ENCODE data around the gene PPP2R2D.
A peak's percentile ranks its signal among the peaks of the same experiment; 100 is the strongest.

Gene PPP2R2D
- total RNA-seq, result 48.9 to 82.2 reads per million in 2 experiments

DNA sequence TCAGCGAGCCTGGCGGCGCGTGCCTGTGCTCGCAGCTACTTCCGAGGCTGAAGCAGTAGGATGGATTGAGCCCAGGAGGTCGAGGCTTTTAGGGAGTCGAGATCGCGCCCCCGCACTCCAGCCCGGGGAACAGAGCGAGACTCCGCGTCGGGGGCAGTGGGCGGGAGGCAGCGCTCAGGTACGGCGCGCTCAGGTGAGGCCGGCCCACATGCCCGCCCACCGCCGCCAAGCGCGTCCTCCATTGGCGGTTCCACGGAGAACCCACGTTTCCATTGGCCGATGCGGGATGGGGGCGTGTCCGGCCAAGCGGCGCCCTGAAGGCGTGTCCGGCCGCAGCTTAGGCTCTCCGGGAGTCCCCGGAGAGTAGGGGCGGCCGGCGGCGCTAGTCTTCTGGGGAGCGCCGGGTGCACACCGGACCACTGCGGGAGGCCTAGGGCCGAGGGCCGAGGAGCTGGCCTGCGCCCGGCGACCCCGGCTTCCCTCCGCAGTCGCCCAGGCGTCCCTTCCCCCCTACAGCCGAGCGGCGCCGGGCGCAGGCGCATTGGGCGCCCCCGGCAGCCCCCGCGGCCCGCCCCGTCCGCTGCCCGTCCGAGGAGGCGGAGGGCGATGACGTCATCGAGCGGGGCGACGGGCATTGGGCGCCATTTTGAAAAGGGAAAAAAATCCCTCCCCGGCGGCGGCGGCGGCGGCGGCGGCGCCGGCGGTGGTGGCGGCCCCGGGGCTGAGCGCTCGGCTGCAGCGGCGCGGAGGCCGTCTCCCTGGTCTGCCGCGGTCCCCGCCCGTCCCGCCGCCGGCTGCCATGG lies at the start of gene PPP2R2D:
Gene PPP2R2D, plus strand, starts transcription at position 659 of the 803 bp plus-strand sequence. Its CDS starts 141 bp downstream, at position 800.
- peak; percentile 94 for DNase-seq (ENCODE audit: low read depth)

GRCh38 chr10:131851346-131851745 lies 49.5 kb upstream of the PPP2R2D start:
- no peak for DNase-seq (ENCODE audit: low read depth)

DNA sequence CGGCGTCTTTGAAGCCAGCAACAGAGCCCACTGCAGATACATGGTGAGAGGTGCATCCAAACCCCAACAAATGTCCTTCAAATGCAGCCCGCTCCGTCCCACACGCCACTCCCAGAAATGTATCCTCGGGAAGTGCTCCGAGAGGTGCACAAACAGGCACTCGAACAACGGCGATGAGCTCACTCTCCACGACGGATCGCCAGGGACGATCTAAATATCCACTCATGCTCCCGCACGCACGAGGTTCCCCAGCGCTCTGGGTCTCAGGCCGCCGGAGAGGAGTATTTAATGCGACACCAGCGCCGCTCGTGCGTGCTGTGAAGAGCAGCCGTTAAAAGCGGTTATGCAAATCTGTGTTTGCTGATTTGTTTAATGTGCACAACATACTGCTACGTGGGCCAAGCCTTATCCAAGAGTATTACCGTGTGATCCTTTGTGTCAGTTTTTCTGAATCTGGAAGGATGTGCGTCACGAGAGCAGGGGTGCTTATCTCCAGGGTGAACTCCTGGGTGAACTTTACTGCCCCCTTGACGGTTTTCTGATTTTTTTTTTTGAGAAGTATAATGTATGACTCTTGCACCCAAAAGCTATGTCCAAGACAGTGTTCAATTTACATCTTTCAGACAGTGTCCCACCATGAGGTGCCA lies 48.5 kb upstream of the PPP2R2D start:
- no peak for DNase-seq (ENCODE audit: low read depth)

GRCh38 chr10:131852823-131853609 lies 47.8 kb upstream of the PPP2R2D start:
- no peak for DNase-seq (ENCODE audit: low read depth)

GRCh38 chr10:131853610-131853964 lies 47.2 kb upstream of the PPP2R2D start:
- no peak for DNase-seq (ENCODE audit: low read depth)

DNA sequence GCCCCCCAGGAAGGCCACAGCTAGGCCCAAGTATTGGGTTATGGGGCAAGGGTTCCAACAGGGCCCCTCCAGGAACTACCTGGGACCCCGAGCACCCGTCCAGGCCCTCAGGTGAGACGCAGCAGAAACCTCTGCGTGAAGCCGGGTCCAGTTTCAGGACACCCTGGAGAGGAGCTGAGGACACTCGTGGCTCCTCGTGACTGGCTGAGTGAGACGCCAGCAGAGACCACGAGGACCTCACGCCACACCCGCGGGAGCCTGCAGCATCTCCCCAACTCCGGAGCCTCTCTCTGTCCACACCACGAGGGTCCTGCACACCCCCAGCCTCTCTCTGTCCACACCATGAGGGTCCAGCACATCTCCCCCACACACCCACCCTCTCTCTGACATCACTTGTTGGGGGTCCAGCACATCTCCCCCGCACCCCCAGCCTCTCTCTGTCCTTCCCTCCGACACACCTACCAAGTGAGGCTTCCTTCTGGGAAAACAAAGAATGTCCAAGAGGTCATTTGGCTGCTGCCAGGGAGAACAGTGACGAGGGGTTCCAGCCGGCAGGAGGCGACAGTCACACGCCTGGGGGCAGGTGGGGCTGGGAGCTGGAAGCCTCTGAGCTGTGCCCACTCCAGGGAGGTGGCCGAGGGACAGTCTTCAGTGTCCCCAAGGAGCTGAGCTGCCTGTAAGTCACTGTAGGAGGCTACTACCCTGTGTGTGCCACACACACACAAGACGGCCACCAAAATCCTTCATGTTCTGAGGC lies 46.1 kb upstream of the PPP2R2D start:
- no peak for DNase-seq (ENCODE audit: low read depth)

GRCh38 chr10:131855461-131856401 lies 45.1 kb upstream of the PPP2R2D start:
- no peak for DNase-seq (ENCODE audit: low read depth)

- no peak for DNase-seq (ENCODE audit: low read depth)
Measured at GRCh38 chr10:131856441-131857094, 44.2 kb upstream of the PPP2R2D start.

- DNase-seq (ENCODE audit: low read depth), result no peak
Measured at GRCh38 chr10:131857156-131858117, 43.4 kb upstream of the PPP2R2D start.

DNA sequence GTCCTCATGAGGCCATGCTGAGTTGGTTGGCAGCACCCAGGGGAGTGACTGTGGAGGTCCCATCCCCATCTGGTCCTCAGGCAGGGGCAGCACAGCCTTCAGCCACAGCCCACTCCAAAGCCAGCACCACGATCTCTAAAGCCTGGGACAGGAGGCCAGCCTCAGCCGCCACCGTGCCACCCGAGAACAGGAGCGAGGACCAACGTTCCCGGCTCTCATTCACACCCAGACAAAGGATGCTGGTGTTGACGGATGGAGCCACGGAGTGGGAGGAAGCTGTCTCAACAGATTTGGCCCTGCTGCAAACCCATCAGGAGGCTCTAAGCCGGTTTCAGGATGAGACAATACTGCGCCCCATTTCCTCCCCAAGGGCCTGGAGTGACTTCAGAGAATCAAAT lies 42.7 kb upstream of the PPP2R2D start:
- DNase-seq (ENCODE audit: low read depth), result no peak

DNA sequence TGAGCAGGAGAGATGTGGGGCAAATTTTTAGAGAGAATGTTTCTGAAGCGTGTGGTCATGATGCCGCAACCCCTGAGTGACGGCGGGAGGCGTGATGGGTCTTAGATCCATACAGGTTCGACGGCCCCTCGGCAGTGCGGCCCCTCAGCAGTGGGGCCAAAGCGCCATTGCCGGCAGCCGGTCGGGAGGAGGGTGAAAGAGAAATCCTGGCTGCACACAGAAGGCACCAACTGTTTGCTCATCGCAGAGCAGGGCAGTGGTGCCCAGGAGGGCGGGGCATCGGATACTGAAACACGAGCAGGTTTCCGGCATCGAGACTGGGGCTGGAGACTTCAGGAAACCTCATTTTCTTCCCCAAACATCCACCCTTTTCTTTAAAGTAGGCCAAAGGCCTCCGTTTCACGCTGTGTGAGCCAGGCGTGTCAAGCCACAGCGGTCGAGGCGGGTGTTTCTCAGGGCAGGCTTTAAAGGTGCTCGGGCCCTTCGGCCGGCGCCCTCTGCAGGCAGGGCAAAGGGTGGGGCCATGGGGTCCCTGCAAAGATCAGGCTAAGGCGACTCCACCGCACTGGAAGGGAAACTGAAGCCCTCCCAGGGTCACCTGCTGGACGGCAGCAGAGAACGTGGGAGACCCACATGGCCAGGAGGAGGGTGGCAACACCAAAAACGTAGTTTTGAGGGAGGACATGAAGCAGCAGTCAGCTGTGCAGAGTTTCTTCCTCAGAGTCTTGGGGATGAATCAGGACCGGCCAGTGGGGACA lies 42.0 kb upstream of the PPP2R2D start:
- no peak for DNase-seq (ENCODE audit: low read depth)

DNA sequence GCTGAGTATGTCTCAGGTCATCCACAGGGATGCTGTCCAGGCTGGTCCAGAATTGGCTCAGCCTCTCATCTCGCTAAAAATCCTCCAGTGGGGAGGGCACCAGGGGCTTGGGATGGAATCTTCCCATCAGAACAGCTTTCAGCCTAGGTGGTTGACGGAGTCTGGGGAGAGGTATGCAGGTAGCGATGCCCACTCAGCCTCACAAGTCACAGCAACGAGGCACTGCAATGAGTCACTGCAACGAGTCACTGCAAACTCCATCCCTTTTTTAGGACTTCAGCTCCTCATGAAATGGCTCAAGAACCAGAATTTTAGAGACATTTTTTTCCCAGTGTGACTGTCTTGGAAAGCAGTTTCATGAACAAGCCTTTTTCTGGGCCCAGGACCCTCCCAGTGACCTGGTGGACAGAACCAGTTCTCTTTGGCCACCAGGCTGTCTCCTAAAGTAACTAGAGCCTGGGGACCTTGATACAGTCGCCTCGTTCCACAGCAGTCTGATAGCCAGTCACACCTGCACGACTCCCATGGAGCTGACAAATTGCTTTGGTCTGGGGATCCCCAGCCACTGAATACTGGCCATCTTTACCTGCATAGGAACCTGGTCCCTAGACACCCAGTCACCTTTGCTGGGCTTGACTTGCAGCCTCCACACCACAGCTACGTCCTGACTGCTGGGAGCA lies 41.3 kb upstream of the PPP2R2D start:
- DNase-seq (ENCODE audit: low read depth), result no peak

DNA sequence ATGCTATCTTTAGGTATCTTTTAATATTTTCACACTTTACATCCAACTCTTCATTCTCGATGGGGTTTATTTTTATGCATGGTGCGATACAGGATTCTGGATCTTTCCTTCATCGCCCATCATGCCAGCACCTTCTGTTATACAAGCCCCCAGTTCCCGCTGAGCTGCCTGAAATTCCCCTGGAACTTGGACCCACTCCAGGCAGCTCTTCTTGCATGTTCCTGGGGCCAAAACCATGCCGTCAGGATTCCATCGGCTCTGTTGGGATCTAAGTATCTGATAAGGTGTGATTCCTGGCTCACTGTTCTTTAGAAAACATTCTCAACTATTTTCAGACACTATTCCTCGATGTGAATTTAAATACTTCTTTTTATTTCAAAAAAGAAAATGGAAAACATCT lies 40.5 kb upstream of the PPP2R2D start:
- no peak for DNase-seq (ENCODE audit: low read depth)

DNA sequence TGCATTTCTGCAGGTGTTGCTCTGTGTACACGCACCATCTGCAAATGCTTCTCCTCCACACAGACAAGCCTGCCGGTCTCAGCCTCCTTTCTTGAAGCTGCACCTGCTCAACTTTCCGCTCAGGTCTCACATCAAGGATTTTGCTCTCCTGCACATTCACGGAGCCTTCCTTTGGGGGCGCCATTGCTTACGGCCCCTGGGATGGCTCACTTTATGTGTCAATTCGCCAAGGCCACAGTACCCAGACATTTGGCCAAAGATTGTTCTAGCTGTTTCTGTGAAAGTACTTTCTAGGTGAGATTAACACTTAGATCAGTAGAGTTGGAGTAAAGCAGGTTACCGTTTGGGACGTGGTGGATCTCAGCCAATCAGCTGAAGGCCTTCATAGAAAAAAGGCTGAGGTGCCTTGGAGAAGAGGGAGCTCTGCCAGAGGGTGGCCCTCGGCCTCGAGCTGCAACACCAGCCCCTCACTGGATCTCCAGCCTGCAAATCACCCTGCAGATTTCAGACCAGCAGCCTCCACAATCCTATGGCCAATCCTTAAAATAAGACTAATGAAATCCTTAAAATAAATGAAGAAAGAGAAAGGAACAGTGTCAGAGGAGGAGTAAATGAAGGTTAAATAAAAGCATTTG lies 39.9 kb upstream of the PPP2R2D start:
- no peak for DNase-seq (ENCODE audit: low read depth)

GRCh38 chr10:131862548-131862947 lies 38.3 kb upstream of the PPP2R2D start:
- no peak for DNase-seq (ENCODE audit: low read depth)

DNA sequence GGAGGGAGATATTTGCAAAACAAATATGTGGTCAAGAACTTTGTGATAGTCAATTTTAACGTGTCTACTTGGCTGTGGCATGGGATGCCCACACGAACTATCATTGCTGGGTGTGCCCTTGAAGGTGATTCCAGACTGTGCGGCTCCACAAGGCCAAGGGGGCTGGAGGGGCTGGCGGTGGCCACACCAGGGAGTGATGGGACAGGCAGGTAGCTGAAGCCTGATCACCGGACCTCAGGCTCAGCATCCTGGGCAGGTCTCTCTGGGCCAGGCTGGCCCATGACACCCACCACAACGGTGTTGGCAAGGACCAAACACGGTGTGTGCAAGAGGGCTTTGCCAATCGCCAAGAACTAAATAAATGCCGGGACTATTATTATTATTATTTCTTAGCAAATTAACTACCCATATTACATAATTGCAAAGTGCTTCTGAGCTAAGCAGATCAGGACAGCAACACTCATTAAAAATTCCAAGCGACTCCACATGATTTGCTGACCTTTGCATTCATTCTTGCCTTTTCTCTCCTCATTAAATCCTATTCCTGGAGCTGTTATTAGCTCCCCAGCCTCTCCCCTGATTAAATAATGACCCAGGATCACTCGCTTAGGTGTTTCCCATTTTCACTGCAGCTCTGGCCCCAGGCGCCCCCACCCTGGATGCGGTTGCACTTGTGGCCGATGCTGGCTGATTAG lies 35.4 kb upstream of the PPP2R2D start:
- no peak for DNase-seq (ENCODE audit: low read depth)

GRCh38 chr10:131866673-131867072 lies 34.1 kb upstream of the PPP2R2D start:
- DNase-seq (ENCODE audit: low read depth), result no peak
